Measurements from ENCODE around the gene CACNG6. TPM values are rescaled to one million over a fixed set of nuclear protein-coding genes. Genes with fewer than 3 reads are reported as not detected.

CACNG6 gene
- total RNA-seq, 1 donor from 2014 or later = 0.77 TPM

DNA sequence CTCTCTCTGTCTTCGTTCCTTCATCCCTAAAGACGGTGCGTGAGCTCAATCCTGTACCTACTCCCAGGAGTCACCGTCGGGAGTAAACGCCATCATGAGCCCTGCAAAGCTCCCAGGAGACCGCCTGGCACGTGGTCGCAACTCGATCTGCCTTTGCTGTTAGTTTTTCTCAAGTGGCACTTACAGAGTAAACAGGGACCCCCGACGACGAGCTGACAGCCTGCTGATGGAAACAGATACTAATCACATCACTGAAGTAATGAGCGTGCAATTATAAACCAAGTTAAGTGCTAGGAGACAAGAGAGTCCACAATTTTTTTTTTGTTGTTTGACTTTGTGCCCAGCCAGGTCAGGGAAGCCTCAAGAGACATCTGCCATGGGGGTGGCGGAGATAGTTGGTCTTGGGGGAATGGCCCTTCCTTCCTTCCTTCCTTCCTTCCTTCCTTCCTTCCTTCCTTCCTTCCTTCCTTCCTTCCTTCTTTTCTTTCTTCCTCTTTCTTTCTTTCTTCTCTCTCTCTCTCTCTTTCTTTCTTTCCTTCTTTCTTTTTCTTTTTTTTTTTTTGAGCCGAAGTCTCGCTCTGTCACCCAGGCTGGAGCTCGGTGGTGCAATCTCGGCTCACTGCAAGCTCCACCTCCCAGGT is 23.6 kb downstream of the CACNG6 start:
- DNase-seq (ENCODE audit: low read depth, low spot score) = no peak
- Mint-ChIP-seq H3K9me3 (no peaks in the 10 kb centered on the region), H3K27ac (ENCODE audit: unreplicated experiment) (no peak overlapping the region), H3K36me3 (ENCODE audit: low read depth) (no peaks in the 10 kb centered on the region), H3K27me3 (ENCODE audit: low read depth) (peaks cover 7% of the 10 kb centered on the region), H3K4me1 (peaks cover 16% of the 10 kb centered on the region), H3K4me3 (no peak overlapping the region)
- no peak for TF ChIP-seq CTCF (conservative IDR thresholded peaks at IDR 0.05)

GRCh38 chr19:54017261-54017660 is 25.8 kb downstream of the CACNG6 start:
- H3K27me3 Mint-ChIP-seq (ENCODE audit: low read depth) = peaks cover 2% of the 10 kb centered on the region
- TF ChIP-seq CTCF (conservative IDR thresholded peaks at IDR 0.05) = no peak
- no peaks in the 10 kb centered on the region for H3K9me3 Mint-ChIP-seq

DNA sequence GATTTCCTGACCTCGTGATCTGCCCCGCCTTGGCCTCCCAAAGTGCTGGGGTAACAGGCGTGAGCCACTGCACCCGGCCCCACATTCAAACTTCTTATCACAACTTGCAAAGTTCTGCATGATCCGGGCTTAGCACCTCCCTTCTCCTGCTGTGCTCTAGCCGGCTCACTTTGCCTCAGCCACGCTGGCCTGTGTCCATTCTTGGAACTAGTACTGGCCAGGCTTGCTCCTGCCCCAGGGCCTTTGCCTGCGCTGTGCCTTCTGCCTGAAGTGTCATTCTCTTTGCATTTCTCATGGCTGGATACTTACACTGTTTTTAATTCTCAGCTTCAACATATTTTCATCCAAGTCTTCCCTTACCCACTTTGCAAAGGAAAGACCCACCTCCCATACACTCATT is 29.9 kb downstream of the CACNG6 start:
- Mint-ChIP-seq H3K4me1 (peaks cover 10% of the 10 kb centered on the region), H3K4me3 (no peak overlapping the region), H3K9me3 (no peaks in the 10 kb centered on the region), H3K27ac (ENCODE audit: unreplicated experiment) (no peak overlapping the region), H3K27me3 (ENCODE audit: low read depth) (peaks cover 6% of the 10 kb centered on the region), H3K36me3 (ENCODE audit: low read depth) (no peaks in the 10 kb centered on the region)
- no peak for TF ChIP-seq CTCF (conservative IDR thresholded peaks at IDR 0.05)
- no peak for DNase-seq (ENCODE audit: low read depth, low spot score)

More at GRCh38 chr19:54017261-54017660, 25.8 kb downstream of the CACNG6 start:
- DNase-seq (ENCODE audit: low read depth, low spot score) = no peak
- Mint-ChIP-seq H3K27ac (ENCODE audit: unreplicated experiment) (no peak overlapping the region), H3K36me3 (ENCODE audit: low read depth) (no peaks in the 10 kb centered on the region), H3K4me3 (no peak overlapping the region), H3K4me1 (peaks cover 11% of the 10 kb centered on the region)

DNA sequence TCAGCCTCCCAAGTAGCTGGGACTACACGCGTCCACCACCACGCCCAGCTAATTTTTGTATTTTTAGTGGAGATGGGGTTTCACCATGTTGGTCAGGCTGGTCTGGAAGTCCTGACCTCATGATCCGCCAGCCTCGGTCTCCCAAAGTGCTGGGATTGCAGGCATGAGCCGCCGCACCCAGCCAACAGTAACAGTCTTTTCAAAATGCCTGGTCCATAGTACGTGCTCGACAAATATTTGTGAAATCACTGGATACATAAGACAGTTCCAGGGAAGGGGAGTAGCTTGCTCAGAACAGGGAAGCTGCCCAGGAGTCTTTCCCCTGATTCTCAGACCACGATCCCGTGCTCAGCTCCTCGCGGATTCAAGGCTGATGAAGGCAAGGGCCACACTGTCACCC is 30.5 kb downstream of the CACNG6 start:
- Mint-ChIP-seq H3K4me1 (peaks cover 7% of the 10 kb centered on the region), H3K9me3 (no peaks in the 10 kb centered on the region), H3K36me3 (ENCODE audit: low read depth) (no peaks in the 10 kb centered on the region), H3K27me3 (ENCODE audit: low read depth) (peaks cover 6% of the 10 kb centered on the region), H3K4me3 (no peak overlapping the region), H3K27ac (ENCODE audit: unreplicated experiment) (no peak overlapping the region)
- TF ChIP-seq CTCF (conservative IDR thresholded peaks at IDR 0.05) = no peak
- no peak for DNase-seq (ENCODE audit: low read depth, low spot score)

GRCh38 chr19:54023191-54023590 is 31.8 kb downstream of the CACNG6 start:
- H3K36me3 Mint-ChIP-seq (ENCODE audit: low read depth) = no peaks in the 10 kb centered on the region
- TF ChIP-seq CTCF (conservative IDR thresholded peaks at IDR 0.05) = no peak
- peaks cover 8% of the 10 kb centered on the region for H3K27me3 Mint-ChIP-seq (ENCODE audit: low read depth)

More at GRCh38 chr19:54023191-54023590, 31.8 kb downstream of the CACNG6 start:
- no peak for DNase-seq (ENCODE audit: low read depth, low spot score)
- Mint-ChIP-seq H3K4me1 (no peaks in the 10 kb centered on the region), H3K4me3 (no peak overlapping the region), H3K27ac (ENCODE audit: unreplicated experiment) (no peak overlapping the region), H3K9me3 (no peaks in the 10 kb centered on the region)
